Uterus (tissue), 2 donors: ENCODE data around the gene CARMIL3.

ENCODE experiments used
- POLR2A ChIP-seq, 2 donors: fragments of 450-650 bp; IDR thresholded peaks; one replicate each; pipeline ENCODE4 v1.6.1; 2016; ENCODE audit warnings: antibody characterized with exemption in 2 of 2, mild to moderate bottlenecking in 1 of 2, moderate library complexity in 1 of 2
- TF ChIP-seq, protein P1 (sequence below), 4 experiments: fragments of 200-600 bp in 2 of 4; fragments of 450-650 bp in 2 of 4; sonication (generic) in 2 of 4; IDR thresholded peaks; one replicate each; pipeline ENCODE4 v1.5.1; 2016 to 2019; ENCODE audit warnings: antibody characterized with exemption in 4 of 4, mild to moderate bottlenecking in 2 of 4, moderate library complexity in 1 of 4

DNA sequence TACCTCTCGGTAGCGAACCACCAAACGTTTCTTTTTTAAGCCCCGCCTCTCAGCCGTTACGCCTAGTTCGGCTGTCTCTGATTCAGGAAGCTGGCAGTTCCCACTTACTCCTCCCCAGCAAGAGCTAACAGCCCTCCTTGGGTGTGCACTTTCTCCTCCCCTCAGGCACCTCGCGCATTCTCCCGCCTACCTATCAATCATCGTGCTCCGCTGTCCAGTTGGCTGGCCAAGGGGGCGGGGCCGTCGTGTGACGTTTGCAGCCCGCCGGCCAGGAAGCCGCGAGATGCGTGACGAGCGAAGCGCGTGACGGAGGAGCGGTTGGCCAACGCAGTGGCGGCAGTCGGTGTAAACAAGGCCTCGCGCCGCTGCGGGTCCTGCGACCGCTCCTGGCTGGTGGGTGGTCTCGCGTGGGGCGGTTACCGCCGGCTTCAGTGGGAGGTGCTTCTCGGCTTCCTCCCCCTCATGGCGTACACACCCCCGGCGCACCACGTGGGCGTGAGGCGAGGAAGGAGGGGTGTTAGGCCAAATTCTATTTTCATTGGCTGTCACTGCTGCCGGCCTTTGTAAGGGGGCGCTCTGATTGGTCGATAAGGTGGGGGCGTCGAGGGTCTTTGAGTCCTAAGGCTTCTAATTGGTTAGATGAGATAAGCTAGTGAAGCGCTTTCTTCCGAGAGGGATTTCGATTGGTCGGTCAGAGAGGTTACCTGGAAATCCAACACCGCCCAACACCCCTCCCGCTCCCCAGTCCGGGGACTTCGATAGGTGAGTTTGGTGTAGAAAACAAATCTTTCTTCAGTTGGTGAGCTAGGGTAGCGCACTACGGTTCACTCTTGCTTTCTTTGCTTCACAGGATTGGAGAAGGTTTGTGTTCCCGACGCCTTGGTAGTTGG is 63.0 kb downstream of the CARMIL3 start, which contains the start of the genes DCAF11 and NRL:
- TF ChIP-seq, protein P1, sequence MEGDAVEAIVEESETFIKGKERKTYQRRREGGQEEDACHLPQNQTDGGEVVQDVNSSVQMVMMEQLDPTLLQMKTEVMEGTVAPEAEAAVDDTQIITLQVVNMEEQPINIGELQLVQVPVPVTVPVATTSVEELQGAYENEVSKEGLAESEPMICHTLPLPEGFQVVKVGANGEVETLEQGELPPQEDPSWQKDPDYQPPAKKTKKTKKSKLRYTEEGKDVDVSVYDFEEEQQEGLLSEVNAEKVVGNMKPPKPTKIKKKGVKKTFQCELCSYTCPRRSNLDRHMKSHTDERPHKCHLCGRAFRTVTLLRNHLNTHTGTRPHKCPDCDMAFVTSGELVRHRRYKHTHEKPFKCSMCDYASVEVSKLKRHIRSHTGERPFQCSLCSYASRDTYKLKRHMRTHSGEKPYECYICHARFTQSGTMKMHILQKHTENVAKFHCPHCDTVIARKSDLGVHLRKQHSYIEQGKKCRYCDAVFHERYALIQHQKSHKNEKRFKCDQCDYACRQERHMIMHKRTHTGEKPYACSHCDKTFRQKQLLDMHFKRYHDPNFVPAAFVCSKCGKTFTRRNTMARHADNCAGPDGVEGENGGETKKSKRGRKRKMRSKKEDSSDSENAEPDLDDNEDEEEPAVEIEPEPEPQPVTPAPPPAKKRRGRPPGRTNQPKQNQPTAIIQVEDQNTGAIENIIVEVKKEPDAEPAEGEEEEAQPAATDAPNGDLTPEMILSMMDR (IDR thresholded peaks at IDR 0.05), result peak in 1 of 4 experiments; percentile 4
- TF ChIP-seq POLR2A (IDR thresholded peaks at IDR 0.05), result peak; percentile 49 to 61
